Neural progenitor cell (in vitro differentiated cells): ENCODE results near the gene MICAL2.

Experiments used
- EZH2 ChIP-seq: fragments of 200-600 bp; sonication (generic); IDR thresholded peaks from 2 replicates; pipeline ENCODE4 v1.6.1; 2017; ENCODE audit warnings: antibody characterized with exemption, mild to moderate bottlenecking, moderate library complexity
- TF ChIP-seq, protein P1 (sequence below): fragments of 200-600 bp; sonication (generic); IDR thresholded peaks from 2 replicates; pipeline ENCODE4 v1.5.1; 2017; ENCODE audit warnings: antibody characterized with exemption, mild to moderate bottlenecking

- TF ChIP-seq EZH2, result no peak
- TF ChIP-seq, protein P1, sequence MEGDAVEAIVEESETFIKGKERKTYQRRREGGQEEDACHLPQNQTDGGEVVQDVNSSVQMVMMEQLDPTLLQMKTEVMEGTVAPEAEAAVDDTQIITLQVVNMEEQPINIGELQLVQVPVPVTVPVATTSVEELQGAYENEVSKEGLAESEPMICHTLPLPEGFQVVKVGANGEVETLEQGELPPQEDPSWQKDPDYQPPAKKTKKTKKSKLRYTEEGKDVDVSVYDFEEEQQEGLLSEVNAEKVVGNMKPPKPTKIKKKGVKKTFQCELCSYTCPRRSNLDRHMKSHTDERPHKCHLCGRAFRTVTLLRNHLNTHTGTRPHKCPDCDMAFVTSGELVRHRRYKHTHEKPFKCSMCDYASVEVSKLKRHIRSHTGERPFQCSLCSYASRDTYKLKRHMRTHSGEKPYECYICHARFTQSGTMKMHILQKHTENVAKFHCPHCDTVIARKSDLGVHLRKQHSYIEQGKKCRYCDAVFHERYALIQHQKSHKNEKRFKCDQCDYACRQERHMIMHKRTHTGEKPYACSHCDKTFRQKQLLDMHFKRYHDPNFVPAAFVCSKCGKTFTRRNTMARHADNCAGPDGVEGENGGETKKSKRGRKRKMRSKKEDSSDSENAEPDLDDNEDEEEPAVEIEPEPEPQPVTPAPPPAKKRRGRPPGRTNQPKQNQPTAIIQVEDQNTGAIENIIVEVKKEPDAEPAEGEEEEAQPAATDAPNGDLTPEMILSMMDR, result no peak
Observed at GRCh38 chr11:12163181-12163941, 53.0 kb downstream of the MICAL2 start.
